ENCODE measurements around the gene SEMA4G. TPM values are rescaled to one million over a fixed set of nuclear protein-coding genes. Genes with fewer than 3 reads are reported as not detected.

Gene SEMA4G
- total RNA-seq, 6 donors from 2014 or later: 5.4 to 20.4 (median 8.5) TPM

- H3K36me3 ChIP-seq: peaks cover 0 to 68% (median 31%) of the 10 kb centered on the region in 4 donors
- no peaks in the 10 kb centered on the region for H3K4me1 ChIP-seq
- H3K27me3 ChIP-seq: no peaks in the 10 kb centered on the region
- ATAC-seq (ENCODE audit: low FRiP score in 2 of 2): no peak
- no peaks in the 10 kb centered on the region for H3K9me3 ChIP-seq
- no peak overlapping the region for H3K4me3 ChIP-seq
- TF ChIP-seq POLR2A (IDR thresholded peaks at IDR 0.05) (no peak), CTCF (IDR thresholded peaks at IDR 0.05) (no peak), EP300 (IDR thresholded peaks at IDR 0.05) (no peak), POLR2AphosphoS5 (IDR thresholded peaks at IDR 0.05) (no peak)
- H3K27ac ChIP-seq: no peak overlapping the region
- no peak for DNase-seq
- 89 to 96% methylated on average over 2 of the region's 2 CpGs for WGBS, 2 donors
Observed at GRCh38 chr10:100980311-100980710, 11.0 kb downstream of the SEMA4G start.

- WGBS, 2 donors: 93 to 97% methylated on average over 3 to 7 of the region's 7 CpGs
- H3K36me3 ChIP-seq: peaks cover 0 to 68% (median 31%) of the 10 kb centered on the region in 4 donors
- no peak for ATAC-seq (ENCODE audit: low FRiP score in 2 of 2)
- no peaks in the 10 kb centered on the region for H3K27me3 ChIP-seq
- H3K4me1 ChIP-seq: peaks cover 0 to 4% (median 0%) of the 10 kb centered on the region in 4 donors
- no peaks in the 10 kb centered on the region for H3K9me3 ChIP-seq
- TF ChIP-seq CTCF (IDR thresholded peaks at IDR 0.05) (no peak), POLR2AphosphoS5 (IDR thresholded peaks at IDR 0.05) (no peak), POLR2A (IDR thresholded peaks at IDR 0.05) (no peak), EP300 (IDR thresholded peaks at IDR 0.05) (no peak)
- H3K27ac ChIP-seq: no peak overlapping the region
- DNase-seq: no peak
- H3K4me3 ChIP-seq: no peak overlapping the region
Observed at GRCh38 chr10:100980711-100981110, 11.4 kb downstream of the SEMA4G start.

GRCh38 chr10:100981178-100981772 lies 12.0 kb downstream of the SEMA4G start:
- DNase-seq (no peak), ATAC-seq (ENCODE audit: low FRiP score in 2 of 2) (no peak)
- WGBS, 2 donors: 88 to 90% methylated on average over 5 of the region's 5 CpGs
- H3K27ac ChIP-seq: no peak overlapping the region
- peaks cover 2 to 9% (median 4%) of the 10 kb centered on the region in 4 donors for H3K4me1 ChIP-seq
- no peaks in the 10 kb centered on the region for H3K9me3 ChIP-seq
- H3K27me3 ChIP-seq: no peaks in the 10 kb centered on the region
- H3K4me3 ChIP-seq: no peak overlapping the region
- no peak for TF ChIP-seq POLR2A (IDR thresholded peaks at IDR 0.05)
- TF ChIP-seq EP300 (IDR thresholded peaks at IDR 0.05): no peak
- TF ChIP-seq POLR2AphosphoS5 (IDR thresholded peaks at IDR 0.05): no peak
- TF ChIP-seq CTCF (IDR thresholded peaks at IDR 0.05): no peak
- peaks cover 0 to 68% (median 31%) of the 10 kb centered on the region in 4 donors for H3K36me3 ChIP-seq

GRCh38 chr10:100982916-100983830 lies 13.9 kb downstream of the SEMA4G start:
- peaks cover 0 to 59% (median 31%) of the 10 kb centered on the region in 4 donors for H3K36me3 ChIP-seq
- H3K4me3 ChIP-seq: no peak overlapping the region
- no peak overlapping the region for H3K27ac ChIP-seq
- no peak for TF ChIP-seq POLR2A (IDR thresholded peaks at IDR 0.05)
- no peak for TF ChIP-seq EP300 (IDR thresholded peaks at IDR 0.05)
- TF ChIP-seq CTCF (IDR thresholded peaks at IDR 0.05): no peak
- no peak for TF ChIP-seq POLR2AphosphoS5 (IDR thresholded peaks at IDR 0.05)
- WGBS, 2 donors: 95% methylated on average over 11 to 21 of the region's 24 CpGs
- DNase-seq (peak in 1 of 2 donors; percentile 77), ATAC-seq (ENCODE audit: low FRiP score in 2 of 2) (no peak)
- H3K27me3 ChIP-seq: no peaks in the 10 kb centered on the region
- no peaks in the 10 kb centered on the region for H3K9me3 ChIP-seq
- H3K4me1 ChIP-seq: peaks cover 14 to 25% (median 15%) of the 10 kb centered on the region in 4 donors
